ENCODE data around the gene HYAL1. TPM values are rescaled to one million over a fixed set of nuclear protein-coding genes. Genes with fewer than 3 reads are reported as not detected.
A peak's percentile ranks its signal among the peaks of the same experiment; 100 is the strongest.

HYAL1 gene
- total RNA-seq, 4 donors from 2014 or later = 1.8 to 13.8 (median 3.8) TPM

DNA sequence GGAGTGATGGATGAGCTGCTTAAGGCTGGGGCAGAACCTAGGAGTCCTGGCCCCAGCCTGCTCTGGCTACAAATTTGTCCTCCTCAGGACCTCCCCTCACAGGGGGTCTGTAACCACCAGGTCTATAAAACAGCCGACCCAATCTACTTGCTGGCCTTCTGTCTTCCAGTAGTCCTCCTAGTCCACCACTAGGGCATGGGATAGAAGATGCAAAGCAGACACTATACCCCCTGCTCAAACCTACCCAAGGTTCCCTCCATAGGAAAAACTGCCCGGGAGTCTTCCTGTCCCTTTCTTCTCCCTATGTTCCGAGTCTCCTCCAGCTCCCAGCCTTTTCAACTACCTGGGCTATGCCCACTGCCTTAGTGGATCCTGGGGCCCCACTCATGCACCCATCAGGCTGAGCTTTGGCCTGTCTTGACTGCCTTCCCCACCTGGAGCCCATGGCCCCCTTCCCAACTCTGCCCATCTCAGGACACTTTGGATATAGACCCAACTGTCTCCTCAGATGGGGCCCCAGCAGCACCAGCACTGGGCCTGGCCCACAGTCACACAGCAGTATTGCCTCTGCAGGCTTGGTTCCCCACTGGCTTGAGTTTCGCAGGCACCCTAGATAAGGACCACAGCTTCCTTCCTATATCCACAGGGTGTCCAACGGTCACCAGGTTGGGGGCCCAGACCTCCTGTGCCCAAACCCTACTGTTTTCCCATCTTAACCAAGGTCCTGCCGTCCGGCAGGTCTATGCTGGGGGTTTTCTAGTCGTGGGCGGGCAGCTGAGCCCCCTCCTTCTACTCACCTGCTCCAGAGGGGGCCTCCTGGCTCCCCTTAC, 5.3 kb downstream of the HYAL1 start:
- 44 to 50% methylated on average over 2 to 9 of the region's 9 CpGs for WGBS, 2 donors (ENCODE audit: low coverage in 1 of 2)
- TF ChIP-seq POLR2A (IDR thresholded peaks at IDR 0.05) (no peak), POLR2AphosphoS5 (IDR thresholded peaks at IDR 0.05) (no peak), EP300 (IDR thresholded peaks at IDR 0.05; ENCODE audit: low read depth) (no peak)
- TF ChIP-seq, protein P1, sequence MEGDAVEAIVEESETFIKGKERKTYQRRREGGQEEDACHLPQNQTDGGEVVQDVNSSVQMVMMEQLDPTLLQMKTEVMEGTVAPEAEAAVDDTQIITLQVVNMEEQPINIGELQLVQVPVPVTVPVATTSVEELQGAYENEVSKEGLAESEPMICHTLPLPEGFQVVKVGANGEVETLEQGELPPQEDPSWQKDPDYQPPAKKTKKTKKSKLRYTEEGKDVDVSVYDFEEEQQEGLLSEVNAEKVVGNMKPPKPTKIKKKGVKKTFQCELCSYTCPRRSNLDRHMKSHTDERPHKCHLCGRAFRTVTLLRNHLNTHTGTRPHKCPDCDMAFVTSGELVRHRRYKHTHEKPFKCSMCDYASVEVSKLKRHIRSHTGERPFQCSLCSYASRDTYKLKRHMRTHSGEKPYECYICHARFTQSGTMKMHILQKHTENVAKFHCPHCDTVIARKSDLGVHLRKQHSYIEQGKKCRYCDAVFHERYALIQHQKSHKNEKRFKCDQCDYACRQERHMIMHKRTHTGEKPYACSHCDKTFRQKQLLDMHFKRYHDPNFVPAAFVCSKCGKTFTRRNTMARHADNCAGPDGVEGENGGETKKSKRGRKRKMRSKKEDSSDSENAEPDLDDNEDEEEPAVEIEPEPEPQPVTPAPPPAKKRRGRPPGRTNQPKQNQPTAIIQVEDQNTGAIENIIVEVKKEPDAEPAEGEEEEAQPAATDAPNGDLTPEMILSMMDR (IDR thresholded peaks at IDR 0.05) = no peak
- peak overlapping the region; percentile 90 to 96 (median 94) for H3K27ac ChIP-seq
- no peaks in the 10 kb centered on the region for H3K36me3 ChIP-seq
- no peaks in the 10 kb centered on the region for H3K27me3 ChIP-seq
- H3K4me3 ChIP-seq = peak overlapping the region in 3 of 4 donors; percentile 40 to 84 (median 47)
- H3K4me1 ChIP-seq = peaks cover 15 to 29% (median 27%) of the 10 kb centered on the region in 4 donors
- no peaks in the 10 kb centered on the region for H3K9me3 ChIP-seq
- in situ Hi-C loops (cut with MboI; ENCODE audit: low pct_ligation_motif_present in 1 of 4, low pct_unique_long_range_greater_than_20kb in 1 of 4, low sequenced_read_pairs in 3 of 4) (no loop called here), intact Hi-C loops (cut with DNase I; ENCODE audit: low total_unique reads) (no loop called here)
- DNase-seq = no peak

DNA sequence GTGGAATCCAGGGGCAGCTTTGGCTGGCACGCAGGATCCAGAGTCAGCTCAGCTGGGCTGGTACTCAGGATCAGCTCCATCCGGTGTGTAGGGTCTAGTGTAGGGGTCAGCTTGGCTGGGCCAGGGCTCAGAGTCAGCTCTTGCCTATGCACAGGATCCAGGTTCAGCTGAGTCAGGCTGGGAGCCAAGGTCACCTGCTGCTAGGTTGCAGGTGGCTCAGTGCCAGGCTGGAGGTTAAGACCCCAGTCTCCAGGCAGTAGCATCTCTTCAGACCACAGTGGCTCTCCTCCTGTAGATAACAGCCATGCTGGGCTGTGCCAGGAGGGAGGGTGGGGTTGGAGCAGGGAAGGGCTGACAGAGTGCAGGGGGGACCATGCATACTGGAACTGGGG, 6.0 kb downstream of the HYAL1 start:
- no peak overlapping the region for H3K4me3 ChIP-seq
- TF ChIP-seq EP300 (IDR thresholded peaks at IDR 0.05; ENCODE audit: low read depth) (no peak), POLR2A (IDR thresholded peaks at IDR 0.05) (no peak), POLR2AphosphoS5 (IDR thresholded peaks at IDR 0.05) (no peak)
- TF ChIP-seq, protein P1 (IDR thresholded peaks at IDR 0.05) = no peak
- H3K27ac ChIP-seq = no peak overlapping the region
- in situ Hi-C loops (cut with MboI; ENCODE audit: low pct_ligation_motif_present in 1 of 4, low pct_unique_long_range_greater_than_20kb in 1 of 4, low sequenced_read_pairs in 3 of 4) (no loop called here), intact Hi-C loops (cut with DNase I; ENCODE audit: low total_unique reads) (no loop called here)
- no peaks in the 10 kb centered on the region for H3K27me3 ChIP-seq
- H3K4me1 ChIP-seq = peaks cover 18 to 32% (median 32%) of the 10 kb centered on the region in 4 donors
- H3K36me3 ChIP-seq = no peaks in the 10 kb centered on the region
- DNase-seq = no peak
- 94% methylated on average over 2 of the region's 2 CpGs; no CpG with 5 or more reads in 1 of the 2 donors for WGBS, 2 donors (ENCODE audit: low coverage in 1 of 2)
- H3K9me3 ChIP-seq = no peaks in the 10 kb centered on the region

DNA sequence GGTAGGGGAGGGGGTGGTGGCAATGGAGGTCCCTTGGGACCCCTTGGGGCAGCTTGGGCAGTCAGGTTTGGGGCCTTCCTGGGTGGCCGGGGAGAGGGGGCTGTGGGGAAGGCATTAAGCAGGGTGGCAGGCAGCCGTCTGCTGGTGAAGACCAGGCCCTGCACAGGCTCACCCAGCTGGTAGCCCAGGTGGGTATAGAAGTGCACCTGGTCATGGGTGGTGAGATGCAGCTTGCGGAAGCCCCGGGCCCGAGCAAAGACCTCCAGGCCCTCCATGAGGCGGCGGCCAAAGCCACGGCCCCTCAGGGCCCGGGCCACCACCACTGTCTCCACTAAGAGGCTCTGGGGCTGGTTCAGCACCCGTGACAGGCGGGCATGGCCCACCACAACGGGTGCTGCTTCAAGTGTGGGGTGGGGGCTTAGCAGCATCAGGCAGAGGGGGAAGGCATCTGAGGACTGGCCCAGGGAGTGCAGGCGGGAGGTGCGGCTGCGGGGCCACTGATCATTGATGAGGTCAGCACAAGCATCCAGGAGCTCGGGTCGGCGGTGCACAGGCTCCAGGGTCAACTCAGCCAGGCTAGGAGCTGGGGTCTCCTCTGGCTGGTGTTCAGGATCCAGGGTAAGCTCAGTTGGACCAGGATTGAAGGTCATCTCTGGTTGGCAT, 6.5 kb downstream of the HYAL1 start:
- Histone ChIP-seq H3K27me3 (no peaks in the 10 kb centered on the region), H3K36me3 (no peaks in the 10 kb centered on the region), H3K9me3 (no peaks in the 10 kb centered on the region), H3K4me3 (no peak overlapping the region), H3K4me1 (peaks cover 18 to 33% (median 32%) of the 10 kb centered on the region in 4 donors), H3K27ac (no peak overlapping the region)
- no peak for DNase-seq
- TF ChIP-seq POLR2AphosphoS5 (IDR thresholded peaks at IDR 0.05) (no peak), EP300 (IDR thresholded peaks at IDR 0.05; ENCODE audit: low read depth) (no peak), POLR2A (IDR thresholded peaks at IDR 0.05) (no peak)
- TF ChIP-seq, protein P1 (IDR thresholded peaks at IDR 0.05) = no peak
- intact Hi-C loops (cut with DNase I; ENCODE audit: low total_unique reads) (no loop called here), in situ Hi-C loops (cut with MboI; ENCODE audit: low pct_ligation_motif_present in 1 of 4, low pct_unique_long_range_greater_than_20kb in 1 of 4, low sequenced_read_pairs in 3 of 4) (no loop called here)
- WGBS, 2 donors (ENCODE audit: low coverage in 1 of 2) = 93% methylated on average over 18 of the region's 18 CpGs; no CpG with 5 or more reads in 1 of the 2 donors

Data from transverse colon (tissue), 4 donors.